Ramos (cell line): ENCODE measurements around the gene TREH.

Source experiments
- in situ Hi-C: fragments of 300-500 bp; cut with MboI; formaldehyde crosslinking; loops from one replicate; pipeline ENCODE4 v1.14.3; 2022; ENCODE audit warnings: low sequenced_read_pairs; ENCODE audit not compliant: unreplicated experiment

Gene TREH

DNA sequence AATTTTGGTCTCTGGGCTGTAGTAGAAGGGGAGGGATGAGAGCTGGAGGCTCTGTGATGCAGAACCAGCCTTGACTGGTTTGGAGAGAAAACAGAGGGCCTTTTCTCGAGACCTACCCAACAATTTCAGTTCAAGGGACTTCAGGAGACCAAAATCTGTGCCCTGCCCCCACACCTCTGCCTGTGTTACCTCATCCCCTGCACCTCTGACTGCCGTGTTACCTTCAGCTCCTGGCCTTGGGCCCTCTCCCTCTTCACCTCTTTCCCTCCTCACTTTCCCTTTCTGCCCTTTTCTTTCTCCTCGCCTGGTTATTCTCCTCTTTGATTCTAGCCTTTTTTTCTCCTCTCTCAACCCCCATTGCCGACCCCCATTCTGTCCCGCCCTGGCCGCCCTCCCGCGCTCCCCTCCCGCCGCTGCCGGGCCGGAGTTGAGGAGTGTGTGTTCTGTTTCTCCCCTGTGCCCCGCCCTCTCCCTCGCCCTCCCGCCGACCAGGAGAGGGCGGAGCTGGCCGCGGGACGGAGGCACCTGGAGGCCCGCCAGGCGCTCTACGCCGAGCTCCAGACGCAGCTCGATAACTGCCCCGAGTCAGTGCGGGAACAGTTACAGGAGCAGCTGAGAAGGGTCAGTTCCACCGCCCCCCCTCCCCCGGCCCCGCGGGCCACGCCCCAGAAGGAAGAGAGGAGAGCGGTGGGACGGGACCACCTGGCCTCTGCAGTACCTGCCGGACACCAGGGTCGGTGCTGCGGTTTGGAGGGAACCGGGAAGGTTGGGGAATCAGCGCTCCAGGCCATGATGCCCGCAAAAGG, 44.8 kb downstream of the TREH start:
- in situ Hi-C loops = no loop called here

- in situ Hi-C loops = no loop called here
These were observed 45.5 kb downstream of the TREH start for GRCh38 chr11:118633979-118634378.

- in situ Hi-C loops = no loop called here
These were observed 46.1 kb downstream of the TREH start for GRCh38 chr11:118633319-118633690.

- in situ Hi-C loops = no loop called here
These were observed 46.7 kb downstream of the TREH start for GRCh38 chr11:118632577-118633318.

GRCh38 chr11:118631142-118631909, 48.1 kb downstream of the TREH start:
- in situ Hi-C loops = no loop called here

- in situ Hi-C loops = no loop called here
These were observed 49.4 kb downstream of the TREH start for GRCh38 chr11:118629761-118630661.

GRCh38 chr11:118628861-118629549, 50.4 kb downstream of the TREH start:
- in situ Hi-C loops = no loop called here

DNA sequence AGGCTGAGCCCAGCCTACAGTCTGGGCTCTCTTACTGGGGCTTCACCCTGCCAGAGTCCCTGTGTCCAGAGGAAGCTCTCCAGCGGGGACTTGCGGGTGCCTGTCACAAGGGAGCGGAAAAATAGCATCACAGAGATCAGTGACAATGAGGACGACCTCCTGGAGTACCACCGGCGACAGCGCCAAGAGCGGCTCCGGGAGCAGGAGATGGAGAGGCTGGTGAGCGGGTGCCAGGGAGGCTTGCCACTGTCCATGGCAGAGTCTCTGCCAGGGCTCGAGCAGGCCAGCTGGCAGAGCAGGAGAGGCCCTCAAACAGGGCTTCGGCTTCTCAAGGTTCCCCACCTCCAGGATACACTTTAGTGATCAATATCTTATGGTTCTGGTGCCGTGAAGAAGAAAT, 51.0 kb downstream of the TREH start:
- in situ Hi-C loops = no loop called here

DNA sequence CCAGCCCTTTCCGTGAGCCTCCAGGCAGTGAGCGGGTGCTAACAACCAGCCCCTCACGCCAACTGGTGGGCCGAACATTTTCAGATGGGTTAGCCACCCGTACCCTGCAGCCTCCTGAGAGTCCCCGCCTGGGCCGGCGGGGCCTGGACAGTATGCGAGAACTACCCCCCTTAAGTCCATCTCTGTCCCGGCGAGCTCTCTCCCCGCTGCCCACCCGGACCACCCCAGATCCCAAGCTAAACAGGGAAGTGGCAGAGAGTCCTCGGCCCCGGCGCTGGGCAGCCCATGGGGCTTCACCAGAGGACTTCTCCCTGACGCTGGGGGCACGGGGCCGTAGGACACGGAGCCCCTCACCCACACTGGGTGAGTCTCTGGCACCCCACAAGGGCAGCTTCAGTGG, 51.4 kb downstream of the TREH start:
- in situ Hi-C loops = no loop called here

GRCh38 chr11:118627566-118627965, 51.9 kb downstream of the TREH start:
- in situ Hi-C loops = no loop called here

DNA sequence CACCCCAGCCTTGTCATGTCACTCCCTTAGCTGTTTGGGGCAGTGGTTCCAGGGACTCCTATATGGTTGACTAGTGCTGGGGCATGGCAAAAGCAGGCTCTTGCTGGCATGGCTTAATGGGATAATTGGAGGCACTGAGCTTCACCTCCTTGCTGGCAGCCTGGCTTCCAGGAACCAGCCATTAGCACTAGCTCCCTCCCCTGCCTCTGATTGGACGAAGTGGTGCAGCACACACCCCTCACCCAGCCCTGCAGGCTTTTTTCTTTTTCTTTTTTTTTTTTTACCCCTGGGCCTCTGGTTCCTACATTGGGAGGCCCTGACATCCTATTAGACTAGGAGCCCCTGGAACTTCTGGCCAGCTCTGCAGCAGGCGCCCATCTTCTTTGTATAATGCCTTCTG, 53.5 kb downstream of the TREH start:
- in situ Hi-C loops = no loop called here

GRCh38 chr11:118625036-118625690, 54.3 kb downstream of the TREH start:
- in situ Hi-C loops = no loop called here

- in situ Hi-C loops = no loop called here
These were observed 56.2 kb downstream of the TREH start for GRCh38 chr11:118623269-118623655.

DNA sequence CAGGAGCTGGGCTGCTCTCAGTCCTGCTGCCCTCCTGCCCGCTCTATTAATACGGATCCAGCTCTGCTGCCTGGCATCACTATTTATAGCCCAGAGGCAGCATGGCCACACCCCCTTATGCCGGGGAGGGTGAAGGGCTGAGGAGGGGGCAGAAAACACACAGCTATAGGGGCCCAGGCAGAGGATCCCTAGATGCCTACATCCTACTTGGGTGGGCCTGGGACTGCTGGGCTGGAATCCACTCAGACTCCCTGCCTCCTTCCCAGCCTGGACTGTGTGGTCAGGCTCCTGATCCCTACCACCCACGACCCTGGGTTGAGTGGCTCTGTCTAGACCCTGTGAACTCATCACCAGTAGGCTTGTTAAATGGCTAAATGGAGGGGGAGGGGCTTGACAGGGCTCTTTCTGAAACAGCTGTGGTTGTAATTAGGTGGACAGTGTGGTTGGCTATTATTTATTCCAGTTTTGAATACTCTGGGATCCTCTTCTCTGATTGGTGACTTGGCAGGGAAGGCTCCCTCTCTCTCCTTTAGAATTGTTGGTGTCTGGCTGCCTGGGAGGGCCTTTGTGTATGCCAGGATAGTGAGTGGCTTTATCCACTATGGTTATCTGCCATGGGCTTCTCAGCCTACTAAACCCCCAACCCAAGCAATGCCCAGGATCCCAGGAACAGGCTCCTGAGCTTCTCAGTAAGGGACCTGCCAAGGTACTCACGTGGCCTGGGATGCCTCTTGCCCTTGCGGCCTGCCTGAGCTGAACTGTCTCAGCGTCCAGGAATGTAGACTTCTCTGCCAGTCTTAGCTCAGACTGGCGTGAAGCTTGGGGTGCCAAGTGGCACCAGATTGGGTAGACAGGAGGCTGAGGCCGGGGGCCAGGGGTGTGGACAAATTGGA, 56.8 kb downstream of the TREH start:
- in situ Hi-C loops = no loop called here

DNA sequence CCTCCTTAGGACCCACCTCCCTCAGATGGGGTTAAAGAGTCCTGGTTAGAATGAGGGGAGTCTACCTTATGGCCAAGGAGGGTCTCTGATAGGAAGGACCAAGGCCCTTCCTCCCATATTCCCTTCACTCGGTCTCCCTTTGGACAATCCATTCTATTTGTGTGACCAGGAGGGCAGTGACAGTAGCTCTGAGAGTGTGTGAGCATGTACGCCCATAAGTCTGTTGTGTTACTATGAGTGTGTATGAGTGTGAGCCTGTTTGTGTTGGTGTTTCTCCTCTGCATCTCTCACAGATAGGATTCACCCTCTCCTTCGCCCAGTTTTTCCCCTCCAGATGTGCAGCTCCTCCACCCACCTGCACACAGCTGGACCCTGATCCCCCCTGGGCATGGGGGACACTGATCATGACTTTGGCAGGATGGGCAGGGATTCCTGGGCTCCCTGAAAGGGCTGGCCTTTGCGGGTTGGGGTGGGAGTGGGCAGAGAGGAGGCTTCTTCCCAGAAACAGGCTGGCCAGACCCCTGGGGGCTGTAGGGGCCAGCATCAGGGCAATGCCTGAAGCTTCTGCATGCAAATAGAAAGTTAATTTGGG, 57.6 kb downstream of the TREH start:
- in situ Hi-C loops = no loop called here

GRCh38 chr11:118621071-118621783, 58.2 kb downstream of the TREH start:
- in situ Hi-C loops = no loop called here

DNA sequence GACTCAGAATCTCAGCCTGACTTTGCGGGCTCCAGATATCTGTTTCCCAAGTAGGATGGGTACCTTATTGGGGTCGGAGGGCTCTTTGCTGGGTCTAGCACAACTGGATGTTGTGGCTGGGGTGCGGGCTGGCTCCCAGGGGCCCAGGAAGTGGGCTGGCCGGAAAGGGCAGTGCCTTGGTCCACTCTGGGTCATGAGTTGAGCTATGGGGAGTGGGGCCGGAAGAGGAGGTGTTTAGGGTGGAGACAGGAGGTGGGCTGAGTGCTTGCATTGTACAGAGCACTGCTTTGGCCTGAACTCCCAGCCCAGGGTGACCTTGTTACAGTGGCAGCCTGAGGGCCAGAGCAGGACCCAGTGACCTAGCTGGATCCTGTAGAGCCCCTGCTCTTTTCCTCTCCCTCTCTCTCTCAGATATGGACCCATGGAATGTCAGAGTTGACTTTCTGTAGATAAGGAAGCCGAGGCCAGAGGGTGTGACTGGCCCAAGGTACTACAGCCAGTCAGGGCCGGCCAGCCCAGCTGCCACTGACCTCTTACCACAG, 58.9 kb downstream of the TREH start:
- in situ Hi-C loops = no loop called here
